IMR-90 (cell line): ENCODE results near the gene DCHS2.

Experiments
- BHLHE40 ChIP-seq: fragments of 150-350 bp; IDR thresholded peaks from 2 replicates; pipeline ENCODE4 v1.6.1; 2016; ENCODE audit warnings: mild to moderate bottlenecking, low read depth, low read length
- CEBPB ChIP-seq: IDR thresholded peaks from 2 replicates; pipeline ENCODE4 v1.6.1; 2012; ENCODE audit warnings: low read depth, low read length, improper control_type of control experiment
- CTCF ChIP-seq: conservative IDR thresholded peaks from 2 replicates; pipeline ENCODE4 v1.5.1; 2012; ENCODE audit warnings: mild to moderate bottlenecking, low read depth, low read length, improper control_type of control experiment
- FOS ChIP-seq: fragments of 150-350 bp; IDR thresholded peaks from 2 replicates; pipeline ENCODE4 v1.6.1; 2016; ENCODE audit warnings: low read depth, low read length
- MAFK ChIP-seq: IDR thresholded peaks from 2 replicates; pipeline ENCODE4 v1.6.1; 2012; ENCODE audit warnings: low read depth, low read length, improper control_type of control experiment
- MAZ ChIP-seq: IDR thresholded peaks from 2 replicates; pipeline ENCODE4 v1.6.1; 2012; ENCODE audit warnings: low read depth, mild to moderate bottlenecking, low read length, improper control_type of control experiment, moderate library complexity, borderline replicate concordance
- MXI1 ChIP-seq: IDR thresholded peaks from 2 replicates; pipeline ENCODE4 v1.6.1; 2012; ENCODE audit warnings: low read depth, mild to moderate bottlenecking, low read length, moderate library complexity, borderline replicate concordance
- NFE2L2 ChIP-seq: fragments of 150-350 bp; IDR thresholded peaks from 2 replicates; pipeline ENCODE4 v1.6.1; 2016; ENCODE audit warnings: low read depth, mild to moderate bottlenecking, low read length
- POLR2A ChIP-seq: IDR thresholded peaks from 2 replicates; pipeline ENCODE4 v1.6.1; 2012; ENCODE audit warnings: mild to moderate bottlenecking, low read depth, low read length
- RAD21 ChIP-seq: IDR thresholded peaks from 2 replicates; pipeline ENCODE4 v1.6.1; 2012; ENCODE audit warnings: low read length, improper control_type of control experiment
- RFX5 ChIP-seq: IDR thresholded peaks from 2 replicates; pipeline ENCODE4 v1.8.0; 2012; ENCODE audit warnings: low read depth, mild to moderate bottlenecking, low read length, moderate library complexity
- SMC3 ChIP-seq: fragments of 150-350 bp; IDR thresholded peaks from 2 replicates; pipeline ENCODE4 v1.6.1; 2016; ENCODE audit warnings: low read depth, mild to moderate bottlenecking, antibody characterized with exemption, low read length, moderate library complexity
- USF2 ChIP-seq: fragments of 150-350 bp; IDR thresholded peaks from 2 replicates; pipeline ENCODE4 v1.6.1; 2017; ENCODE audit warnings: mild to moderate bottlenecking, antibody characterized with exemption, low read length, low read depth
- TF ChIP-seq, protein P1 (sequence below): fragments of 150-350 bp; IDR thresholded peaks from 2 replicates; pipeline ENCODE4 v1.6.1; 2016; ENCODE audit warnings: low read depth, mild to moderate bottlenecking, low read length, moderate library complexity, borderline replicate concordance

DNA sequence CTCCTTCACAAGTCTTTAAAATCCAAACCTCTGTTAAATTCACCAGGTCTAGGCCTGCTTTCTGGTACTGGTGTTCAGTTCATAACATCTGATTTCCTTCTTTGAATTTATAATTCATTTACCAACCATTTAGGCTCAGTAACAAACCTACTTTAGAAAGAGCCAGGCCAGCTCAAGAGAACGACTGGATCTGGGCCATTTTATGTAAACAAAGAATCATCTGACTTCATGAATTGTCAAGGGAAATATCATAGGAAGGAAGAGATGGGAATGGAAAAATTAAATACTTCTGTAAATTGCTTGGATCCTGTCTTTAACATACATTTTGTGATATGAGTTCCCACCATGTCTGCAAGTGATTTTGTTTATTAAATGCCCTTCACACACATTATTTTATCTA is 36.5 kb downstream of the DCHS2 start:
- no peak for TF ChIP-seq CTCF
- TF ChIP-seq RFX5 = no peak
- no peak for TF ChIP-seq RAD21
- no peak for TF ChIP-seq POLR2A
- TF ChIP-seq, protein P1, sequence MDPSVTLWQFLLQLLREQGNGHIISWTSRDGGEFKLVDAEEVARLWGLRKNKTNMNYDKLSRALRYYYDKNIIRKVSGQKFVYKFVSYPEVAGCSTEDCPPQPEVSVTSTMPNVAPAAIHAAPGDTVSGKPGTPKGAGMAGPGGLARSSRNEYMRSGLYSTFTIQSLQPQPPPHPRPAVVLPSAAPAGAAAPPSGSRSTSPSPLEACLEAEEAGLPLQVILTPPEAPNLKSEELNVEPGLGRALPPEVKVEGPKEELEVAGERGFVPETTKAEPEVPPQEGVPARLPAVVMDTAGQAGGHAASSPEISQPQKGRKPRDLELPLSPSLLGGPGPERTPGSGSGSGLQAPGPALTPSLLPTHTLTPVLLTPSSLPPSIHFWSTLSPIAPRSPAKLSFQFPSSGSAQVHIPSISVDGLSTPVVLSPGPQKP = no peak
- TF ChIP-seq MAFK = no peak
- no peak for TF ChIP-seq BHLHE40
- no peak for TF ChIP-seq MXI1
- TF ChIP-seq CEBPB = no peak
- TF ChIP-seq MAZ = no peak
- no peak for TF ChIP-seq USF2
- TF ChIP-seq FOS = no peak
- TF ChIP-seq SMC3 = no peak
- no peak for TF ChIP-seq NFE2L2
